Breast epithelium (tissue), 3 donors: ENCODE measurements around the gene INTS14.

Experiments
- CTCF ChIP-seq, 3 donors: fragments of 450-650 bp; IDR thresholded peaks; one replicate each; pipeline ENCODE4 v1.5.1; 2016 to 2017; ENCODE audit warnings: antibody characterized with exemption in 3 of 3, mild to moderate bottlenecking in 3 of 3, moderate library complexity in 3 of 3
- POLR2A ChIP-seq: fragments of 450-650 bp; IDR thresholded peaks from one replicate; pipeline ENCODE4 v1.6.1; 2016; ENCODE audit warnings: antibody characterized with exemption, mild to moderate bottlenecking, moderate library complexity

GRCh38 chr15:65626856-65627255 is 15.9 kb upstream of the INTS14 start:
- TF ChIP-seq CTCF (IDR thresholded peaks at IDR 0.05), result no peak
- no peak for TF ChIP-seq POLR2A
